ENCODE measurements around the gene MOCS1.

DNA sequence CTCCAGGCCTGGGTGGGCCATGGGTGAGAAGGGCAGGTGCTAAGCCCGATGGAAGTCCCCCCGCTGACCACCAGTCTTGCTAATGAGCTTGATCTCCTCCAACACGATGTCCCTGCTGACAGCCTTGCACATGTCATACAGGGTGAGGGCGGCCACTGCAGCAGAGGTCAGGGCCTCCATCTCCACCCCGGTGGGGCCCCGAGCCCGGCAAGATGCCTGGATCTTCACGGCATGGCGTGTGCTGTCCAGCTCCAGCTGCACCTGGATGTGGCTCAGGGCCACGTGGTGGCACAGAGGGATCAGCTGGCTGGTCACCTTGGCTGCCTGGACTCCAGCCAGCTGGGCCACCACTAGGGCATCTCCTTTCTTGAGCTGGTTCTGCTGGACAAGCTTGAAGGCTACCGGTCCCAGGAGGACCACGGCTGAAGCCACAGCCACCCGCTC is 27.9 kb downstream of the MOCS1 start:
- TF ChIP-seq, protein P1, sequence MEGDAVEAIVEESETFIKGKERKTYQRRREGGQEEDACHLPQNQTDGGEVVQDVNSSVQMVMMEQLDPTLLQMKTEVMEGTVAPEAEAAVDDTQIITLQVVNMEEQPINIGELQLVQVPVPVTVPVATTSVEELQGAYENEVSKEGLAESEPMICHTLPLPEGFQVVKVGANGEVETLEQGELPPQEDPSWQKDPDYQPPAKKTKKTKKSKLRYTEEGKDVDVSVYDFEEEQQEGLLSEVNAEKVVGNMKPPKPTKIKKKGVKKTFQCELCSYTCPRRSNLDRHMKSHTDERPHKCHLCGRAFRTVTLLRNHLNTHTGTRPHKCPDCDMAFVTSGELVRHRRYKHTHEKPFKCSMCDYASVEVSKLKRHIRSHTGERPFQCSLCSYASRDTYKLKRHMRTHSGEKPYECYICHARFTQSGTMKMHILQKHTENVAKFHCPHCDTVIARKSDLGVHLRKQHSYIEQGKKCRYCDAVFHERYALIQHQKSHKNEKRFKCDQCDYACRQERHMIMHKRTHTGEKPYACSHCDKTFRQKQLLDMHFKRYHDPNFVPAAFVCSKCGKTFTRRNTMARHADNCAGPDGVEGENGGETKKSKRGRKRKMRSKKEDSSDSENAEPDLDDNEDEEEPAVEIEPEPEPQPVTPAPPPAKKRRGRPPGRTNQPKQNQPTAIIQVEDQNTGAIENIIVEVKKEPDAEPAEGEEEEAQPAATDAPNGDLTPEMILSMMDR (IDR thresholded peaks at IDR 0.05): no peak
- TF ChIP-seq EZH2 (IDR thresholded peaks at IDR 0.05): no peak
